GM21515 (cell line): ENCODE results near the gene PDLIM7.

ENCODE experiments used
- ATAC-seq: cut with Tn5 transposase; IDR thresholded peaks from one replicate; pipeline ENCODE4 v1.9.1; 2021; ENCODE audit not compliant: unreplicated experiment

PDLIM7 gene

GRCh38 chr5:177524941-177525655 lies 27.7 kb upstream of the PDLIM7 start:
- ATAC-seq, result no peak

DNA sequence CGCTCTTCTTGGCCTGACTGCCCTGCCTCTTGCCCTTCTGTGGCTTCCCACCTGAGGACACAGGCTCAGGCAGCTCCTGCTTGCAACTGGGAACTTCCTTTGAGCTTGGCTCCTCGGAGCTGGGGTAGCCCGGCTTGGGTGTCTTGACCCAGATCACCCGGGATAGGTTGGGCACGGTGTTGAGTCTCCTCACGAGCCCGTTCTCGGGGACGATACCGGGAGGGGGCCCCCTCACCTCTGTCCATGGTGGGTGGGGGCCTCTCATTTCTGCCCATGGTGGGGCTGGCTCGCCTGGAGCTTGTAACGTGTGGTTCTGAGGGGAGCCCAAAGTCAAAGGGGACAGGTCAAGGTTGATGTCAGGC lies 27.1 kb upstream of the PDLIM7 start:
- ATAC-seq, result no peak

DNA sequence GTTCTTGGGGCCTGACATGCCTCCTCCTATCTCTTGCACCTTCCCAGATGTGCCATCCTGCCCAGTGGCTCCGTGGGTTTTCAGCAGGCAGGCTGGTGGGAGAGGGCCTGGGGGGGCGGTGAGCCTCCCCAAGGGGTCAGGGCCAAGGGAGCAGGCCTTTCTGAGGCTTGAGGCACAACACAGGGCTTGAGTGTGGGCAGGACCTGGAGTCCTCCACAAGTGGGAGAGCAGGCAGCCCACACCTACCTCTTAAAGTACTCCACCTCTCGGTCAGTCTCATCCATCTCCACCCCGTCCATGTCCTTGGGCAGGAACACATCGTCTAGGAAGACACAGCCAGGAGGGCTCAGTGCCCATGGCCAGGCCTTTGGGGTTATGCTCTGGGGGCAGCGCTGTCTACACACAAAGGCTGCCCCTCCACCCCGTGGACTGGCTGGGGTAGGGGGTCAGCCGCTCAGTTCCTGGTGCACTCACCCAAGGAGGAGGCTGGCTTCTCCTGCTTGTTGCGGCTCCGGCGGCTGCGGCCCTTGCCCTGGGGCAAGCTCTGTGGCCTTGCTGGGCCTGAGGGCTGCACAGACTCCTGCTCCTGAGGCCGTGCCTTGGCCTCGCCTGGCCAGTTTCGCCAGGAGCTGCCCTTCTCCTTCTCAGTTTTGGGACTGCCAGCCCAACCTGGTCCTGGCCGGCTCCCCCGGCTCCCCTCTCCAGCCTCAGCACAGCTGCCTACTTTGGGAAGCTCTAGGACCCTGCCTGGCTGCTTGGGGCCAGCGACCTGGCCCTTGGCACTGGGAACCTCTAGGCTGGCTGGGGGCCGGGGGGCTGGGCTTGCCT lies 26.5 kb upstream of the PDLIM7 start:
- no peak for ATAC-seq

GRCh38 chr5:177520916-177521513 lies 23.6 kb upstream of the PDLIM7 start:
- ATAC-seq, result no peak

DNA sequence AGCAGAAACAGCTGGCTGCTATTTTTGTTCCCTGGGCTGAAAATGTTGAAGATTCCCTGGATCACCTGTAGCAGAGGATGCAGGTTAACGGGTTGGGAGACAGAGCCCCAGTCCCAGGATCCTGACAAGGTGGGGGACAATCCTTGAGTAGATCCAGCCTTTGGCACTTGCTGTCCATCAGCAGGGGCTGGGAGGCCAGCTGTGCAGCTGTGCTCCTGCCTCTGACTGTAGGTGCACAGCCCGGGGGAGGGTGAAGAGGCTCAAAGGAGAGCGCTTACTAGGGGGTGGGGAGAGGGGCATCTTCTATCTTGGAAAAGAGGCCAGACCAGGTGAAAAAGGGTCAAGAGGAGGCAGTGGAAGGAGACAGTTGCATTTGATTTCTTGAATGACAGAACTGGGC lies 22.9 kb upstream of the PDLIM7 start:
- no peak for ATAC-seq

DNA sequence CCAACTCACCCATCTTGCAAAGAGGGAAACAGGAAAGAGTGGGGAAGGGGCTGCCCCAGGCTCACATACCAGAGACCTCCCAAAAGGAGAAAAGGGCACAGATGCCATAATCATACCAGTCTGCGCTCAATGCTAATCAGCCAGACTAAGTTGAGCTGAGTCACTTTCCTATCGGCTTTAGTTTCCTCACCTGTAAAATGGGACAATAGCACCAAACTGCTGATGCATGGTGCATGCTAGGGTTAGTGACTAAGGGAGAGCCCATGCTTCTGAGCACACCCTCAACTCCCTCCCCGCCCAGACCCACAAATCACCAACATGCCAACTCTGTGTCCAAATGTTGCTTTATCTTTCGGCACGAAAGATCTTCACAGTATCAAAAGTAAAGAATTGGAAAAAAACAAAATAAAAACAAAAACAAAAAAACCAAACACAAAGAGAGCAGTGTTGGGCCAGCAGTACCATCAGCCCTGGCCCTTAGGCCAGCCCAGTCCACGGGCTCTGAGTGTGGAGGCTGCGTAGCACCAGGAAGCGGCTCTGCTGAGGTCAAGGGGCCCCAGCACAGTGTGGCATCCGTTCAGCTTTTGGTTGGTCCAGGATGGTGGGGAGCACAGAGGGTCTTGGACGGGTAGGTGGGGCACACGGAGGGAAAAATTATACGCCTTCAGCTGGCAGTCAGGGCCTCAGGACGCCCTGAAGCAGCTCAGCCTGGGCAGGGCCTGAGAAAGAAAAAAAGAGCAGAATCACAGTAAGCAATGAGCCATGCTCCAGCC lies 22.2 kb upstream of the PDLIM7 start:
- ATAC-seq, result no peak

DNA sequence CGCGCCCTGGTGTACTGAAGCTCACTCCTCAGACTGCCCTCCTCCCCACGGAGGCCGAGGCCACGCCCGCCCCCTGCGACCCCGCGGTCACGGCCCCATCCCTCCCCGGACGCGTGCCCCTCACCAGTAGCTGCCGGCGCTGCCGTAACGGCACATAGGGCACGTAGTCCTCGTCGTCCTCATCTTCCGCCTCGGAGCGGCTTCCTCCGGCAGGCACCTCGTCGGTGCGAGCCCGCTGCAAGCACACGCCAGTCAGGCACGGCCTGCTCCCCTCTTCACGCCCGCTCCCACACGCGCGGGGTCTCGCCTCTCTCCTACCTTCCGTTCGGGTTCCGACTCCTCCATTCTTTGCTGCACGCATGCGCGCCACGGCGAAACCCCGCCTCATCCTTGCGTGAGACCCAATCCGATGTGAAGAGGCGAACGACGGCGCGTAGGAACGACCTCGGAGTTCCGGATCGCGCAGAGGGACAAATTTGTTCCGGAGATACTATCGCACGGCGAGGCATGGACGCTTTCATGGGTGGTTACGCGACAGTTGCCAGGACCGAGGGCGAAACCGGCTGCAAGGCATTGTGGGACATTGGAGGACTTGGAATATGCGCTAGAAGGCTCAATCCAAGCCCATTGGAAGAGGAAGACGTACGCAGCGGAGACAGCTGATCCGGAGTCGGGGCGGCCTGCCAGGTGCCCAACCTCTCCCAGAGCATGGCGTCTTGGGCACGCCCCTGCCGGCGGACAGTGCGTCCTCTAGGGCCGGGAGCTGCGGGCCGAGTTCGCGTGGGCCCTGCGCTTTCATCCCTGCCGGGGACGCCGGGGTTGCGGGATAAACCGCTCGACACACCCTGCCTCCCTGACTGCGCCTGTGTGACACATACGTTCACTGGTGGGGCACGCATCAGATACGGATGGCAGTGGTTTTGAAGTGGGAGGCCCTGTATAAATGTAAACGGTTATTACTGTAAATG lies 19.5 kb upstream of the PDLIM7 start, which contains the start of gene DDX41:
DDX41 (minus strand) TSS at position 361 of the 968 bp plus-strand sequence; CDS start at position 345, 16 bp downstream.
- peak; percentile 84 for ATAC-seq

- no peak for ATAC-seq
Observed at GRCh38 chr5:177515580-177515979, 18.2 kb upstream of the PDLIM7 start.

GRCh38 chr5:177514541-177514940 lies 17.1 kb upstream of the PDLIM7 start:
- ATAC-seq, result no peak

GRCh38 chr5:177513500-177513899 lies 16.1 kb upstream of the PDLIM7 start:
- no peak for ATAC-seq

DNA sequence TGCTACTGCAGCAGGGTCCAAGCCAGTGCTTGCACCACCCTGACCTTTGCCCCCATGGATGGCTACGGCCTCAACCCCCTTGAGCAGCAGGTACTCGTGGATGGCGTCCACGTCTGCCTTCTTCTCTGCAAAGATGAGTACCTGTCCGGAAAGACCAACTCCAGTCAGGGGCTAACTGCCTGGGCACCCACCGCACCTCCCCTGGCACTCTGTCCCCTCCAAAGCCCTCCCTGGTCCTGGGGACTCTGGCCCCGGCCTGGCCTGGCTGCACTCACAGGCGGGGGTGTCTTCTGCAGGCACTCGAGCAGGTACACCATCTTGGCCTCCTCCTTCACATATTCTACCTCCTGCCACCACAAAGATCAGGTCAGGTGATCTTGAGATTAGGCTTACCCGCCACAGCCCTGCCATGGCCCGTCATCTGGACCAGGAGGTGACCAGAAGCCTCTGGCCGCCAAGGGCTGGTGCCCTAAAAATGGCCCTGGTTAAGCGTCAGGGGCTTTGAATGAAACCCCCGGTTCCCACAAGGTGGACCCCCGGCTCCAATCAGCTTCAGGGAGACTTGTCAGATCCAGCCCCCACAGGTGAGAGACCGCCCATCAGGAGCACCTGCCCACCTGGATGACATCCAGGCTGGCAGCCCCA lies 15.5 kb upstream of the PDLIM7 start:
- ATAC-seq, result no peak

DNA sequence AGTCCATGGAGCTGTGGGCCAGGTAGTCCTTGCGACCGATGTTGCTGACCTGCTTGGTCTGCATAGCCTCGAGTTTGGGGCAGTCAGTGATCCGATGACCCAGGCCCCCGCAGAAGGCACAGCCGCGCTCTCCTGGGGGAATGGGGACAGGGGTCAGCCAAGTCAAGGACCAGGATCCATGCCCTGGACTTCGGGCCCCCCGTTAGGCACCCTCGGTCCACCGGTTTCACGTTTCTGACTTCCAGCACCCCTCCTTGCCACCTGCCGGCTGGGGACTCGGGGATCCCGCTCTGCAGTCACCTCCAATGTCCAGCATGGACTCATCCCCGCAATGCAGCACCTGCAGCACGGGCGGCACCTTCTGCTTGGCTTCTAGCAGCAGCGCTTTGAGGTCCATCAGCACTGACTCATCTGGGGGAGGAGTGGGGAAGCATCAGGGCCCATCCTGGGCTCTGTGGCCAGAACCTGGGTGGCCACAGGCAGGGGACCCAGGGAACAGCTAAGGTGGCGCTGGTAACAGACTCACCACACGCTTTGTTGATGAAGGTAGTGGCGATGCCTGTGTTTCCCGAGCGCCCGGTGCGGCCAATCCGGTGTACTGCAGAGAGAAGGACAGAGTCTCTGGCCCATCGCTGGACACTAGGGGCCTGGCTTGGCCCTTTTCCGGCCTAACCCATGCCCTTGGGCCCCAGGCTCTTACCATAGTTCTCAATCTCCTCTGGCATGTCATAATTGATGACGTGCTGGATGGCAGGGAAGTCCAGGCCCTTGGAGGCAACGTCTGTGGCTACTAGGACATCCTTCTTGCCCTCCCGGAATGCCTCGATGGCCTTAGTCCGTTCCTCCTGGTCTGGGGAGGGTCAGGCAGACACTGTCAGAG lies 14.6 kb upstream of the PDLIM7 start:
- no peak for ATAC-seq

DNA sequence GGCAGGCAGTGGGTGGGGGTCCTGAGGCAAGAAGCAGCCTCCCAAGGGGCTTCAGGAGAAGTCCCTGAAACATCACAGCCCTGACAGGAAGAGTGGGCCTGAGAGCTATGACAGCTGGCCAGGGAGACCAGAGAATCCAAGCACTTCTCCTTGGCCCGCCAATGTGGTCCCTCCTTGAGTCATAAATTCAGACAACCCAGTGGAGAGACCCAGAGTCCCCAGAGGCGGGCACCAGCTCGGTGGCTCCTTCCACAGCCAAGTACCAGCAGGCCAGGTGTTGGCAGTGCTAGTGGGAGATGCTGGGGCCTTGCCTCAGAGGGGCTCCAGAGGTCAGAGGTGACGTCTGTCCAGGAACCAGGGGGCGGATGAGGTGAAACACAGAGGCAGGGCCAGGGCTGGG lies 13.8 kb upstream of the PDLIM7 start:
- ATAC-seq, result no peak

DNA sequence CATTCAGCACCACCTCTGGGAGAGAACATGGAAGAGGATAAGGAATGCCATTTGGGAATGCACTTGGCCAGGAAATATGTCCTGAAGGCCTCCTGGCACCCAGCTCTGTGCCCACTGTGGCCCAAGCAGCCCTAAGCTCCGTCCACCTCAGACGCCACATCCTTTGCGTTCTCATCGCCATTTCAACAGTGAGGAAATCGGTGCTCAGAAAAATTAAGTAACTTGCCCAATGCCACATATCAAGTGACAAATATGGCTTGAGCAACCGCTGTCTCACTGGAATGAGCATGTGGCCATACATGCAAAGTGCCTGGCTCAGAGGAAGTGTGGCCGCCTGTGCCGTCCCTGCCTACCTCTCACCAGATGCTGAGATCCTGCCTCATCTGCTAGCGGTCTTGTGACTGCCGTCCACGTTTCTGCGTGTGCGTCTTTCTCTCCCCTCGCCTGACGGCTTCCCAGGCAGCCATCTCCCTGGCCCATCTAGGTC lies 13.2 kb upstream of the PDLIM7 start:
- no peak for ATAC-seq

GRCh38 chr5:177509991-177510566 lies 12.7 kb upstream of the PDLIM7 start:
- ATAC-seq, result no peak

- no peak for ATAC-seq
Observed at GRCh38 chr5:177509381-177509951, 12.1 kb upstream of the PDLIM7 start, which contains the start of gene DOK3. DOK3 (minus strand) TSS chr5:177509826; CDS start chr5:177509540, 286 bp downstream.

DNA sequence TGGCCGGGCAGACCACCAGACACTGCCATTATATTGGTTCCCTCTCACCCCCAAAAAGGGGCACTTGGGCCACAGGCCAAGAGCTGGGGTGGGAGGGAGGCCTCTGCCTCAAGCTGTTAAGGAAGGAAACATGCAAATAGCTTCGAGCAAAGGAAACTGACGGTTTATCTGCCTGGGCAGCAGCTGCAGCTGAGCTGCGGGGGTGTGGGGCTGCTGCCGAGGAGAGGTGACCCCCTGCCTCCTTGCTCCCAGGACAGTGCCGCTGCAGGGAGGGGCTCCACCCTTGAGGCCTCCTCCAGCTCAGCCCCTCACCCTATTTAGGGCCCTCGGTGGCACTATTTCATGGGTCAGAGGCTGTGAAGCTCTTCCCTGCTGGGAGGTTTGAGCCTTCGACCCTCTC lies 11.4 kb upstream of the PDLIM7 start:
- ATAC-seq, result peak; percentile 33

DNA sequence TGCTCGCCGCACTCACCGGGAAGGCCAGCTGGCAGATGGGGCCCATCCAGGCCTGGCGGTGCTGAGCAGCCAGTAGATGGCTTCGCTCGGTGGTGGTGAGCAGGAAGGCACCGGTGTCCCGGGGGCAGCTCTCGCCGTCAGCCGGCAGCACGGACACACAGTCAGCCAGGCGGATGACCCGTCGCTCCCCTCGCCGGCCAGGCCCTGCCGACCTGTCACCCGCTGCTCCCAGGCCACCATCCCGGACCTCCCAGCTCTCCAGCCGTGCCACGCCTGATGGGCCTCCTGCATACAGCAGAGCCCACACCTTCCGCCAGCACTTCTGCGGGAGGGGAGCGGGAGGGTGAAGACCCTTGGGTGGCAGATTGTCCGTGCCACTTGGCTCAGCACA lies 10.8 kb upstream of the PDLIM7 start:
- no peak for ATAC-seq
